LoVo (cell line): ENCODE measurements around the gene IRX4.

Experiments used
- DNase-seq: peaks from one replicate; pipeline ENCODE4 v3.0.0-alpha.2; 2016; ENCODE audit warnings: low spot score

Gene IRX4

DNA sequence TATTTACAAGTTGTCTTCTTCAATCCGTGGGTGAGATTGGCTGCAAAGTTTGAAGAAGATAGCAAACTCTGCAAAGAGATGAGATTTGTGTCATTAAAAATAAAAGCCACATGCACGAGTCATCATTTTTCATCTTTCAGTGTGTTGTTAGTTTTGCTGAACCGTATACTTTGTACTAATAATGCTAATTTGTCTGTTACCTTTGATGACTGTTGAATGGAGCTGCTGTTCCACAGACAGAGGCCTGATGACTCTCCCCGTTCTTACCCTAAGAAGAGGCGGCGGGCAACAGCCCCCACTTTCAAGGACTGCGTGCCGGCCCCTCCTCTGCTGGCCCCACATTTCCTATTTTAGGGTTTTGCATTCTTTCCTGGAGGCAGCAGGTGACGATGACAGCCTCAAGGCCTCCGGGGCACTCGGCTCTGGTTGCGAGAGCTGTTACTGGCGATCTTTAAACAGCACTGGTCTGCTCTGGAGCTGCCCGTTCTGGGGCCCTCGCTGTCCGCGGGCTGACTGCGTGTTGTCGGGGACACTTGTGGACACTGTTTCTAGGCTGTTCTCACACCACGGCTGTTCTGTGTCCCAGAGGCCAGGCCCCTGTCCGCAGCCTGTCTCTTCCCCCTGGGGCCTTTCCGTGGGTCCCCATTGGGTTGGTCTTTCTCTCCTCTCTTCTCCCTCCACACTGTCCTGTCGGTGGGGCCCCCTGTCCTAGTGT lies 46.4 kb downstream of the IRX4 start:
- DNase-seq = no peak

DNA sequence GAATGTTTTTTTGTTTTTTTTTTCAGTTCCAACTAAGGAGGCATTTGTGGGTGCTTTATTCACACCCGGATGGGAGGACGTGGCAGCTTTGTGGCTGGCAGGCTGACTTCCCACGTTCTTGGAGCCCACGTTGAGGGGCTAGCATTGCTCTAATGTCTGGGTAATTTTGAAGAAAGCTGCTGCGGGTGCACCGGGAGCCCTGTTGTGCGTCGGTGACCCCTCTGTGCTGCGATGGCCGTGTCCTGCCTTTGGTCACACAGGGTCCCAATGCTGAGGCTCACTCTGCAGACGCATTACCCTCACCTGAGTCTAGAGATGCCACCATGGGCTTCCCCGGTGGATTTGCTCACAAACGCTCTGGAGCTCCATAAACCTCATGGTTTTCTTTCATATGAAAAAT lies 47.3 kb downstream of the IRX4 start:
- no peak for DNase-seq

DNA sequence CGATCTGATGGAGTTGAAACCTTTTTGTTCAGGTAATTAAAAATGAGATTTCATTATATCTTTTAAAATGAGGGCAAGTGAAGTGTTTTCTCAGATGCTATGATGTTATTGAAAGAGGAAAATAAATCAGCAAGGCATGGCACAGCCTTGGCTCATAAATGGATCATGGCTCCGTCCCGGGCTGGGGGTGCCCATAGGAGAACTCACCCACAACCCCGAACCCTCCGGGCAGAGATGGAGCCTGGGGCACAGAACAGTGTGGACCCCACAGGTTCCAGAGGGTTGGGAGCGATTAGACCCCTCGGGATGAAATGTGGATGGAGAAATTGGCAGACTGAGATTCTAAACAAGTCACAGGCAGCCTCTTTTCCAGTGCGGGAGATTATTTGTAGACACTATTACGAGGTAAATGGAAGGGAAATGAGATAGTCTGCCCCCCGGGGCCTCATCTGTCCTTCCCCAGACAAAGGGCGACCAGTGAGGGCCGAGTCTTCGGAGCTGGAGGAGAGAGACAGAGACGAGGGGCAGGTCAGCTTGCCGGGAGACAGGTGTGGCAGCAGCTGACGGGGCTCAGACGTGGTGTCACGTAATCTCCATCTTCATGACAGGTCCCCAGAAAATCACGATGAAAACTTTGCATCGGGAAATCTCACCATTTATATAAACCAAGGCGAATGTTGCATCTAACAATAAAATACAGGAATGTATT lies 47.9 kb downstream of the IRX4 start:
- DNase-seq = no peak

DNA sequence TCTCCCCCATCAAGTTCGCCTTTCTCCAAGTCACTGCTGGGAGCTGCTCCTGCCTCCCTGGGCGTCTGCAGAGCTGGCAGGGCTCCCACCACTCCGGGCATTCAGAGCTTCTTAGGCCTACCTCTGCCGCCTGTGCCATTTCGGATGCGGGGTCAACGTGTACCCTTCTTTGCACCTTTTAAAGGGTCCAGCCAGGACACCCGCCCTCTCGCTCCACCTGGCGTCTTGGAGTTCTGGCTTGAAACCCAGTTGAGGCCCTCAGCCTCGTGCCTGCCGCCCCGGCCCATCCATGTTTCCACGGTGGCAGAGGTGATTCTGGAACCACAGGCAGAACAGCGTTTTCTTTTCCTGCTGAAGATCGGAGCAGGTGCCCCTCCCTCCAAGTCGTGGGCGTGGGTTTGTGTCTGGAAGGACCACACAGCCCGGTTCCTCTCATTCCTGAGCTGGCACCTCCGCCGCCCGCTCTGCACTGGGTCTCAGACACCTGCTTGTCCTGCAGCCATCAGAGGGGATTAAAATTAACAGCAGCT lies 48.6 kb downstream of the IRX4 start:
- DNase-seq = no peak

DNA sequence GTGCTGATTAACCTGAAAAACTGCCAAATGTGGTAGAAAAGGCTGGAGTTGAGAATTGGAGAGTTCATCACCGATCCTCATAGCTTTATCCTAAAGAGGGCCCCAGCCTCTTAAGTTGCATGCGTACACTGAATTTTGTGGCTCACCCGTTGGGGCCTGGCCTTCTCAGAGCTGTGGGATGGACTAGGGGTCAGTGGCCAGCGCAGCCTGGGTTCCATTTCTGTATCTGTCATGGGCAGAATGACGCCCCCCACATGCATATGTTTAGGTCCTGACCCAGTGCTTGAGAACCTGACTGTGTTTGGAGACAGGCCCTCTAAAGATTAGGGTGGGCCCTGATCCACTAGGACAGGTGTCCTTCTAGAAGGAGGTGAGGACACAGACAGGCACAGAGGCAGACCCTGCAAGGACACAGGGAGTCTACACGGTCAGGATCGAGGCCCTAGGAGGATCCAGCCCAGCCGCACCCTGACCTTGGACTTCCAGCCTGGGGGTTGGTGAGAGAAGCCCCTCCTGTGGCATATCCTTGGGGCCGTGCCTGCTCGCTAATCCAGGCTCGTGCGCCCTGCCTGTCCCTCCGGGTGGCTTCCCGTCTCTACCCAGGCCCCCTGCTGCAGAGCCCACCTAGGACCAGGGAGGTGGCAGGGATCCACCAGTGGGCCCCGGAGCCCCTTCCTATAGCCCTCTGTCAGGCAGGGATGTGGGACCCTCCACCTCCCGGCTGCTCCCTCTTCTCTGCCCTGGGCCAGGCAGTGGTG lies 49.3 kb downstream of the IRX4 start:
- DNase-seq = no peak

DNA sequence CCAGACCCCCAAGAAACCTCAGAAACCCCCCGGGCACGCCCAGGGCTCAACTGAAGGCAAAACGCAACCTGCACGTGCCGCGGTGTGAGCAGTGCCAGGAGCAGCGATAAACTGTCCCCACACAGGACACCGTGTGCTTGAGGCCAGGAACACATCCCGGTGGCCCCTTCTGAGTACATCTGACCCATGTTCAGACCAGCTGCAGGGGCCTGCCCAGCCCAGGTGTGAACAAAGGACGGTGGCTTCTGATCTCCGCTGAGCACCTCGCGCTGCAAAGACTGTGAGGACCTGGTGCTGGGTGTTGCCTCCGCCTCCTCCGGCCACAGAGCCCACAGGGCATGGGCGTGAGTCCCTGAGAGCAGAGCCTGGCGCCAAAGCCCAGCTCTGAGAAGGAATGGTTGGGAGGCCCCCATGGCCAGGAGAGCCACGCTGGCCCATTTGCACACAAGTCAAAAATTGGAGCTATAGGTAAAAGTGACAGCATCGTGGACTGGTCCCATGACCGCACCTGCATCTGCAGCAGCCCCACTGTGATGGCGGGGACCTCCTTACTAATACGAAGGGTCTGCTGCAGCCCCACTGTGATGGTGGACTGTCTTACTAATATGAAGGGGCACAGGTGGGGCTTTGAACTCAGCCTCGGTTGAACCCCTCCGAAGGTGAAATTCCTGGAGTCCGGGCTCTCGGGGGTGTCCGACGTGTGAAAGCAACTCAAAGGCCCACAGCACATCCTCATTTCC lies 50.0 kb downstream of the IRX4 start:
- no peak for DNase-seq

DNA sequence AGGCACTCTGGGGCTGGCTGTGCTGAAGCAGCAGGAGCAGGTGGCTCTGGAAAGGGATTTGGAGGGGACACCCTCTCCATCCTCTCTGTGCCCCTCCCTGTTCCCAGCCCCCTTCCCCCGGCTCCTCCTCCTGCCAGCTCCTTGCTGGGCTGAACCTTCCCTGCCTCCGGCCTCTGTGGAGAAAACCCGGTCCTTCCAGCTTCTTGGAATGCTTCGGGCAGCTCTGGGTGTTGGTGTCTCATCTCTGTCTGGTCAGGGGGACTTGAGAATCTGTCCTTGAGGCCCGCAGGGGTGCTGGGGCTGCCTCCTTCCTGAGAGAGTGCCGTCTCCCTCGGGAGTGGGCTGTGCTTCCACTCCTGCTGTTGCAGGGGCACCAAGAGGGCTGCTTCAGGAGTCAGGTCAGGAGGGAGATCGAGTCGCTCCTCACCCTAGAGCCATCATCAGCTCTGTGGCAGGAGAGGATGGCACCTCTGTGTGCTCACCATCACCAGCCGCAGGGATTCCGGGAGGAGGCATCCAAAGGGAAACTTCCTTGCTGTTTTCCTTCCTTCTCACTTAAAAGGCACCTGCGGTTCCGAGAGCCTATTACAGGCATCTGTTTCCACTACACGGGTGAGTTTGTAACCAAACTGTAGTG lies 50.9 kb downstream of the IRX4 start:
- DNase-seq = no peak

DNA sequence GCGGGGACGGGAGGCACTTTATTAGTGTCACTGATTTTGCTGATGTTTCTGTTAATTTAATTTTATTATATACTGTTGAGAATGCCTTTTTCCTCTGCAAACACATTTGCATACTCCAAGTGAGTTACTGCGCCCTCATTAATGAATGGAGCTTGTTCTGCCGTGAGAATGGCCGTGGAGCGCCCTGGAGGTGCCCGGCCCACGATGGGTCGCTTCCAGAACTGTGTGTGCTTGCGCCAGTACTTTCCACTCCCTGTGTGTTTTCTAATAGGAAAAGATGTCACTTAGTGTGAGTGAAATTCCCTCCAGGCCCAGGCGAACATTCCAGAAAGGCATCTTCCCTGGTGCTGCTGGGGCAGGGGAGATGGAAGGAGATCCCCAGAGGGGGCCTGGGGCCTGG lies 51.5 kb downstream of the IRX4 start:
- no peak for DNase-seq

DNA sequence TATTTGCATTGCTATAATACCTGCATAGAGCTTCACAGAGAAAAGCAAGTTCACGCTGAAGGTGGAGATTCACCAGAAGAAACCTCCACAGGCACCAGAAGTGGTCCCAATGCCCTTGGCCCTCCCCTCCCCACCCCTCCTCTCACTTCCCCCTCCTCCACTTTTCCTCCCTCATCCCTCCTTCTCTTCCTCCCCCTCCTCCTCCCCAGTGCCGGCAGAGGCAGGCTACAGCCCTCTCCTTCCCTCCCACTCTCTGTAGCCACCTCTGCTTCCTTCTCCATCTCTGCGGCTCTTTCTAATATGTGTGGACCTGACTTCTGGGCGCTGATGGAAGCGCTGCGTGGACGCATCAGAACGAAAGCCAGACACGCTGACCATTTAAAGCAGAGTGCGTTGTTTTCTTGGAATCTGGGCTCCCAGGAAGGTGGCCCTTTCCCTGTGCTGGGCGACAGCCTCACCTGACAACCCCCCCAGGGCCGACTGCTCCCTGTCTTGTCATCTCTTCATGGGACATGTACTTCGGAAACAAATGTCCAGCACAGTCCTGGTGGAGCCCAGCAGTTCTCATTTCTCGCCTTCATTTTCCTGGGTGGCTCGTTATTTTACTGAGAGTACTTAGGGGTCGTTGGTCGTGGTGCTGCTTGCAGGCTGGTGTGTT lies 52.0 kb downstream of the IRX4 start:
- DNase-seq = no peak

DNA sequence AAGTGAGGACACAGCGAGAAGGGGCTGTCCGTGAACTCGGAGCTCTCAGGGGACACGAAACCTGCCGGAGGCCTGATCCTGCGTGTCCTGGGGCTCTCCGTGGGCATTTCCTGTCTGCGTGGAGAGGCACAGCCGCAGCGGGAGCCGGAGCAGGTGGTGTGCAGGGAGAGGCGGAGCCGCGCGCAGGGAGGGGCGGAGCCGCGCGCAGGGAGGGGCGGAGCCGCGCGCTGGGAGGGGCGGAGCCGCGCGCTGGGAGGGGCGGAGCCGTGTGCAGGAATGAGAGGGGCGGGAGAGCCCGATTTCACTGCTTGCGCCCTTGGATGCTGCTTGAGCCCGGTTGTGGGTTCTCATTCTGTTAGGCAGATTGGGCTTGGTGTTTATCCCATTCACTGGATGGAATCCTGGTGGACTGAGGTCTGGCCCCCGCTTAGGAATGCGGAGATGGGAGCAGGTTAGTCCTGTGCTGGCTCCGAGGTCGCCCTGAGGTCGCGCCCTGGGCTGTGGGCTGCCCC lies 54.8 kb downstream of the IRX4 start:
- no peak for DNase-seq
